Osteoblast (primary cell): Measurements from ENCODE around the gene SRCIN1. TPM values are rescaled to one million over a fixed set of nuclear protein-coding genes. Genes with fewer than 3 reads are reported as not detected.
"Not testable (repeated sequence)": the region's sequence is repeated elsewhere in the genome, so short reads cannot be mapped to it uniquely, and the experiment has no call there.

Experiments used
- DNase-seq: peaks from one replicate; pipeline ENCODE4 v3.0.0; 2011; ENCODE audit warnings: low spot score, mixed read lengths; ENCODE audit not compliant: insufficient read length; ENCODE audit errors: missing footprints
- H2AFZ ChIP-seq: 2 replicates; pipeline ENCODE4 v1.6.0; 2011; ENCODE audit warnings: mild to moderate bottlenecking, low read length
- H3K27ac ChIP-seq: 2 replicates; pipeline ENCODE4 v1.5.1; 2011; ENCODE audit warnings: mild to moderate bottlenecking, low read depth, low read length, moderate library complexity
- H3K27me3 ChIP-seq: 2 replicates; pipeline ENCODE4 v1.6.0; 2012; ENCODE audit warnings: mild to moderate bottlenecking, control low read depth, inconsistent platforms, low read length, moderate library complexity; ENCODE audit not compliant: insufficient read depth
- H3K36me3 ChIP-seq: 2 replicates; pipeline ENCODE4 v1.5.1; 2011; ENCODE audit warnings: mild to moderate bottlenecking, low read length, control low read depth, moderate library complexity; ENCODE audit not compliant: insufficient read depth
- H3K4me1 ChIP-seq: 2 replicates; pipeline ENCODE4 v1.5.1; 2011; ENCODE audit warnings: mild to moderate bottlenecking, low read length, control low read depth, moderate library complexity; ENCODE audit not compliant: insufficient read depth
- H3K4me2 ChIP-seq: 2 replicates; pipeline ENCODE4 v1.6.0; 2011; ENCODE audit warnings: mild to moderate bottlenecking, low read length; ENCODE audit not compliant: insufficient read depth
- H3K4me3 ChIP-seq: fragments of 200-600 bp; sonication (generic); 3 replicates; pipeline ENCODE4 v1.5.1; 2012; ENCODE audit warnings: mild to moderate bottlenecking, low read length, inconsistent platforms; ENCODE audit not compliant: insufficient read depth
- H3K79me2 ChIP-seq: 2 replicates; pipeline ENCODE4 v1.6.0; 2012; ENCODE audit warnings: mild to moderate bottlenecking, low read length, control low read depth, inconsistent platforms; ENCODE audit not compliant: insufficient read depth
- H3K9me3 ChIP-seq: 2 replicates; pipeline ENCODE4 v1.5.1; 2011; ENCODE audit warnings: low read depth, low read length, control low read depth
- H4K20me1 ChIP-seq: 2 replicates; pipeline ENCODE4 v1.6.0; 2012; ENCODE audit warnings: mild to moderate bottlenecking, low read length, control low read depth; ENCODE audit not compliant: insufficient read depth
- CTCF ChIP-seq: IDR thresholded peaks from 2 replicates; pipeline ENCODE4 v1.5.1; 2011; ENCODE audit warnings: mild to moderate bottlenecking, low read depth, low read length, moderate library complexity; ENCODE audit errors: extremely low read depth
- total RNA-seq: library from RNA; depleted of rRNA; stranded (reverse); fragments of >200 nt; gene quantifications from 2 replicates; pipeline ENCODE4 v1.2.3, GENCODE V29; 2012

SRCIN1 gene
- total RNA-seq, 1 donor: not detected

- Histone ChIP-seq H3K36me3 (peaks cover 57% of the 10 kb centered on the region), H4K20me1 (peaks cover 15% of the 10 kb centered on the region), H3K27ac (peak overlapping the region; percentile 23), H3K79me2 (peaks cover 14% of the 10 kb centered on the region)
- peak; percentile 71 for TF ChIP-seq CTCF
- not testable (repeated sequence) for H3K4me2 ChIP-seq, H3K4me3 ChIP-seq, H2AFZ ChIP-seq, H3K4me1 ChIP-seq, H3K9me3 ChIP-seq, H3K27me3 ChIP-seq
- peak; percentile 88 for DNase-seq
These were observed 113.4 kb downstream of the SRCIN1 start for GRCh38 chr17:38492067-38493040.

- H3K4me3 ChIP-seq, H3K4me2 ChIP-seq, H3K9me3 ChIP-seq, H3K27me3 ChIP-seq, H3K27ac ChIP-seq, H3K4me1 ChIP-seq, H2AFZ ChIP-seq: not testable (repeated sequence)
- Histone ChIP-seq H3K36me3 (peaks cover 64% of the 10 kb centered on the region), H3K79me2 (peaks cover 18% of the 10 kb centered on the region), H4K20me1 (peaks cover 15% of the 10 kb centered on the region)
- DNase-seq: peak; percentile 26
These were observed 114.2 kb downstream of the SRCIN1 start for GRCh38 chr17:38491346-38492066.

- Histone ChIP-seq H3K79me2 (peaks cover 29% of the 10 kb centered on the region), H3K36me3 (peaks cover 65% of the 10 kb centered on the region), H4K20me1 (peaks cover 27% of the 10 kb centered on the region)
- not testable (repeated sequence) for H3K27ac ChIP-seq, H3K9me3 ChIP-seq, H3K4me3 ChIP-seq, H3K27me3 ChIP-seq, H2AFZ ChIP-seq, DNase-seq, H3K4me1 ChIP-seq, H3K4me2 ChIP-seq
These were observed 116.0 kb downstream of the SRCIN1 start for GRCh38 chr17:38489774-38490173.

- not testable (repeated sequence) for DNase-seq, H3K27ac ChIP-seq, H3K27me3 ChIP-seq, H3K4me1 ChIP-seq, H3K4me3 ChIP-seq, H3K4me2 ChIP-seq, H3K9me3 ChIP-seq, H2AFZ ChIP-seq
- Histone ChIP-seq H3K79me2 (peaks cover 34% of the 10 kb centered on the region), H3K36me3 (peaks cover 40% of the 10 kb centered on the region), H4K20me1 (peaks cover 14% of the 10 kb centered on the region)
These were observed 120.0 kb downstream of the SRCIN1 start for GRCh38 chr17:38485681-38486298.

- no peaks in the 10 kb centered on the region for H3K4me1 ChIP-seq
These were observed 120.6 kb downstream of the SRCIN1 start for GRCh38 chr17:38485146-38485468.

More at GRCh38 chr17:38485146-38485468, 120.6 kb downstream of the SRCIN1 start:
- Histone ChIP-seq H3K9me3 (no peaks in the 10 kb centered on the region), H3K4me2 (no peak overlapping the region), H3K4me3 (no peak overlapping the region), H3K36me3 (peaks cover 38% of the 10 kb centered on the region), H3K27me3 (no peaks in the 10 kb centered on the region), H2AFZ (no peak overlapping the region), H3K79me2 (peaks cover 34% of the 10 kb centered on the region), H4K20me1 (peaks cover 14% of the 10 kb centered on the region), H3K27ac (no peak overlapping the region)
- no peak for DNase-seq
- TF ChIP-seq CTCF: no peak
